ENCODE data around the gene ZMIZ1. TPM values are rescaled to one million over a fixed set of nuclear protein-coding genes. Genes with fewer than 3 reads are reported as not detected.
A peak's percentile ranks its signal among the peaks of the same experiment; 100 is the strongest.

ZMIZ1 gene
- polyA plus RNA-seq, 3 donors, result 3.3 to 64.6 (median 8.9) TPM

- Histone ChIP-seq H3K9me3 (replicated peaks in 1 of 2; ENCODE audit: control insufficient read depth in 1 of 2, insufficient read depth in 1 of 2, low read length in 2 of 2) (no peaks in the 10 kb centered on the region), H3K36me3 (replicated peaks in 1 of 2; ENCODE audit: control insufficient read depth in 1 of 2, insufficient read depth in 2 of 2, low read length in 2 of 2) (peaks cover 32 to 51% of the 10 kb centered on the region in 2 donors), H3K4me3 (replicated peaks in 1 of 3; ENCODE audit: low read depth in 2 of 3, low read length in 3 of 3) (no peak overlapping the region), H3K27ac (ENCODE audit: low read depth in 1 of 2, low read length in 2 of 2) (peak overlapping the region in 1 of 2 donors; percentile 11), H4K20me1 (ENCODE audit: insufficient read depth, low read length) (peaks cover 12% of the 10 kb centered on the region), H3K4me2 (replicated peaks; ENCODE audit: extremely low read depth, low read length, poor library complexity, severe bottlenecking) (no peak overlapping the region), H3K27me3 (ENCODE audit: control insufficient read depth in 2 of 2, insufficient read depth in 2 of 2, low read length in 2 of 2) (no peaks in the 10 kb centered on the region), H3K4me1 (ENCODE audit: control insufficient read depth in 1 of 2, insufficient read depth in 2 of 2, low read length in 2 of 2) (peaks cover 41% of the 10 kb centered on the region in 2 donors), H3K79me2 (ENCODE audit: insufficient read depth, low read length) (peaks cover under 1% of the 10 kb centered on the region), H3K9ac (ENCODE audit: insufficient read depth, low read length, poor library complexity, severe bottlenecking) (no peak overlapping the region), H2AFZ (ENCODE audit: insufficient read depth, low read depth, low read length, poor library complexity, severe bottlenecking) (no peak overlapping the region)
- Mint-ChIP-seq H3K4me1 (peaks cover 53% of the 10 kb centered on the region), H3K27me3 (ENCODE audit: low read depth in 3 of 3) (peaks cover 0 to 8% (median 3%) of the 10 kb centered on the region in 3 donors), H3K36me3 (peaks cover 71 to 85% of the 10 kb centered on the region in 2 donors), H3K4me3 (no peak overlapping the region), H3K9me3 (peaks cover 0 to 3% (median 0%) of the 10 kb centered on the region in 7 donors), H3K27ac (peak overlapping the region in 3 of 7 donors; percentile 1 to 82 (median 20))
- intact Hi-C loops (cut with micrococcal nuclease), result loop anchor here in 1 of 2 donors (10.0 kb wide), 1 partner anchor 164 kb away; the partner anchor contains the start of gene ZCCHC24
- no peak for DNase-seq
- WGBS (ENCODE audit: insufficient coverage), result 96% methylated on average over 6 of the region's 6 CpGs
- TF ChIP-seq, protein P1, sequence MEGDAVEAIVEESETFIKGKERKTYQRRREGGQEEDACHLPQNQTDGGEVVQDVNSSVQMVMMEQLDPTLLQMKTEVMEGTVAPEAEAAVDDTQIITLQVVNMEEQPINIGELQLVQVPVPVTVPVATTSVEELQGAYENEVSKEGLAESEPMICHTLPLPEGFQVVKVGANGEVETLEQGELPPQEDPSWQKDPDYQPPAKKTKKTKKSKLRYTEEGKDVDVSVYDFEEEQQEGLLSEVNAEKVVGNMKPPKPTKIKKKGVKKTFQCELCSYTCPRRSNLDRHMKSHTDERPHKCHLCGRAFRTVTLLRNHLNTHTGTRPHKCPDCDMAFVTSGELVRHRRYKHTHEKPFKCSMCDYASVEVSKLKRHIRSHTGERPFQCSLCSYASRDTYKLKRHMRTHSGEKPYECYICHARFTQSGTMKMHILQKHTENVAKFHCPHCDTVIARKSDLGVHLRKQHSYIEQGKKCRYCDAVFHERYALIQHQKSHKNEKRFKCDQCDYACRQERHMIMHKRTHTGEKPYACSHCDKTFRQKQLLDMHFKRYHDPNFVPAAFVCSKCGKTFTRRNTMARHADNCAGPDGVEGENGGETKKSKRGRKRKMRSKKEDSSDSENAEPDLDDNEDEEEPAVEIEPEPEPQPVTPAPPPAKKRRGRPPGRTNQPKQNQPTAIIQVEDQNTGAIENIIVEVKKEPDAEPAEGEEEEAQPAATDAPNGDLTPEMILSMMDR (IDR thresholded peaks at IDR 0.05), result no peak
Observed at GRCh38 chr10:79280956-79281355, 212.2 kb downstream of the ZMIZ1 start.

- Histone ChIP-seq H3K4me2 (replicated peaks; ENCODE audit: extremely low read depth, low read length, poor library complexity, severe bottlenecking) (no peak overlapping the region), H3K27me3 (ENCODE audit: control insufficient read depth in 2 of 2, insufficient read depth in 2 of 2, low read length in 2 of 2) (no peaks in the 10 kb centered on the region), H3K9ac (ENCODE audit: insufficient read depth, low read length, poor library complexity, severe bottlenecking) (no peak overlapping the region), H2AFZ (ENCODE audit: insufficient read depth, low read depth, low read length, poor library complexity, severe bottlenecking) (no peak overlapping the region), H3K79me2 (ENCODE audit: insufficient read depth, low read length) (peaks cover 4% of the 10 kb centered on the region), H3K9me3 (replicated peaks in 1 of 2; ENCODE audit: control insufficient read depth in 1 of 2, insufficient read depth in 1 of 2, low read length in 2 of 2) (no peaks in the 10 kb centered on the region), H4K20me1 (ENCODE audit: insufficient read depth, low read length) (no peaks in the 10 kb centered on the region), H3K27ac (ENCODE audit: low read depth in 1 of 2, low read length in 2 of 2) (peak overlapping the region; percentile 52 to 98), H3K4me1 (ENCODE audit: control insufficient read depth in 1 of 2, insufficient read depth in 2 of 2, low read length in 2 of 2) (peaks cover 54 to 56% of the 10 kb centered on the region in 2 donors), H3K36me3 (replicated peaks in 1 of 2; ENCODE audit: control insufficient read depth in 1 of 2, insufficient read depth in 2 of 2, low read length in 2 of 2) (peaks cover 24 to 37% of the 10 kb centered on the region in 2 donors), H3K4me3 (replicated peaks in 1 of 3; ENCODE audit: low read depth in 2 of 3, low read length in 3 of 3) (no peak overlapping the region)
- H3K9me3 Mint-ChIP-seq, result peaks cover 0 to 3% (median 0%) of the 10 kb centered on the region in 7 donors
- peaks cover 67% of the 10 kb centered on the region for H3K4me1 Mint-ChIP-seq
- peaks cover 63 to 83% of the 10 kb centered on the region in 2 donors for H3K36me3 Mint-ChIP-seq
- intact Hi-C loops (cut with micrococcal nuclease), result loop anchor here (2.0 to 10.0 kb wide), 2 partner anchors 14 to 162 kb away; partner anchors contain the start of gene ZCCHC24 (in 1 of the 2)
- 80% methylated on average over 9 of the region's 11 CpGs for WGBS (ENCODE audit: insufficient coverage)
- peaks cover 0 to 6% (median 2%) of the 10 kb centered on the region in 3 donors for H3K27me3 Mint-ChIP-seq (ENCODE audit: low read depth in 3 of 3)
- no peak overlapping the region for H3K4me3 Mint-ChIP-seq
- TF ChIP-seq, protein P1 (IDR thresholded peaks at IDR 0.05), result no peak
- H3K27ac Mint-ChIP-seq, result peak overlapping the region in 4 of 7 donors; percentile 68 to 99 (median 78)
- peak in 2 of 3 donors; percentile 44 to 65 for DNase-seq
Observed at GRCh38 chr10:79282388-79282787, 213.6 kb downstream of the ZMIZ1 start.
